ACC112 (cell line): ENCODE data around the gene FLOT2.
A peak's percentile ranks its signal among the peaks of the same experiment; 100 is the strongest.
"Not testable (repeated sequence)": the region's sequence is repeated elsewhere in the genome, so short reads cannot be mapped to it uniquely, and the experiment has no call there.

Source experiments
- H2AFZ ChIP-seq: fragments of 200-600 bp; sonication (generic); one replicate; pipeline ENCODE4 v1.6.0; 2017; ENCODE audit warnings: antibody characterized with exemption, low read length; ENCODE audit not compliant: unreplicated experiment
- H3K27ac ChIP-seq: fragments of 200-600 bp; sonication (generic); 2 replicates; pipeline ENCODE4 v1.5.1; 2014; ENCODE audit warnings: low read depth, mild to moderate bottlenecking, antibody characterized with exemption, low read length, moderate library complexity
- H3K27me3 ChIP-seq: fragments of 200-600 bp; sonication (generic); 2 replicates; pipeline ENCODE4 v1.6.1; 2014; ENCODE audit warnings: mild to moderate bottlenecking, antibody characterized with exemption, low read length, moderate library complexity, mixed read lengths; ENCODE audit not compliant: insufficient read depth
- H3K36me3 ChIP-seq: fragments of 200-600 bp; sonication (generic); 2 replicates; pipeline ENCODE4 v1.6.1; 2016; ENCODE audit warnings: mild to moderate bottlenecking, antibody characterized with exemption, low read length, moderate library complexity, mixed read lengths; ENCODE audit not compliant: insufficient read depth
- H3K4me1 ChIP-seq: fragments of 200-600 bp; sonication (generic); one replicate; pipeline ENCODE4 v1.6.1; 2016; ENCODE audit warnings: low read length, mixed read lengths; ENCODE audit not compliant: insufficient read depth, unreplicated experiment, control insufficient read depth
- H3K4me3 ChIP-seq: fragments of 200-600 bp; sonication (generic); 2 replicates; pipeline ENCODE4 v1.5.1; 2014; ENCODE audit warnings: mild to moderate bottlenecking, low read depth, low read length
- H3K79me2 ChIP-seq: fragments of 200-600 bp; sonication (generic); one replicate; pipeline ENCODE4 v1.6.0; 2016; ENCODE audit warnings: low read length; ENCODE audit not compliant: control insufficient read depth, unreplicated experiment, insufficient read depth

FLOT2 gene

GRCh38 chr17:28842282-28843012, 55.1 kb downstream of the FLOT2 start, which contains the start of gene FAM222B:
Gene FAM222B (minus strand): TSS chr17:28842790. CDS start chr17:28766667, 76,123 bp downstream.
- Histone ChIP-seq H3K79me2 (peaks cover 43% of the 10 kb centered on the region), H3K27ac (peak within 1 kb of the TSS; percentile 25; the same call in 1 of the 2 replicates), H3K27me3 (no peaks in the 10 kb centered on the region), H3K36me3 (no peaks in the 10 kb centered on the region), H3K4me1 (no peaks in the 10 kb centered on the region), H2AFZ (peak within 1 kb of the TSS; percentile 35), H3K4me3 (peak within 1 kb of the TSS; percentile 86)

- peaks cover 43% of the 10 kb centered on the region for H3K79me2 ChIP-seq
- no peak overlapping the region for H2AFZ ChIP-seq
- no peaks in the 10 kb centered on the region for H3K27me3 ChIP-seq
- H3K4me1 ChIP-seq: no peaks in the 10 kb centered on the region
- H3K27ac ChIP-seq: peak overlapping the region; percentile 25; the same call in 1 of the 2 replicates
- peak overlapping the region; percentile 86 for H3K4me3 ChIP-seq
- no peaks in the 10 kb centered on the region for H3K36me3 ChIP-seq
Observed at GRCh38 chr17:28841901-28842281, 55.6 kb downstream of the FLOT2 start.

GRCh38 chr17:28839221-28839620, 58.3 kb downstream of the FLOT2 start:
- Histone ChIP-seq H3K4me3 (no peak overlapping the region), H3K4me1 (no peaks in the 10 kb centered on the region), H3K27ac (no peak overlapping the region), H3K36me3 (no peaks in the 10 kb centered on the region), H3K79me2 (peaks cover 60% of the 10 kb centered on the region), H2AFZ (no peak overlapping the region), H3K27me3 (no peaks in the 10 kb centered on the region)

- H3K36me3 ChIP-seq, H2AFZ ChIP-seq, H3K27ac ChIP-seq, H3K4me3 ChIP-seq, H3K27me3 ChIP-seq, H3K4me1 ChIP-seq: not testable (repeated sequence)
- peaks cover 62% of the 10 kb centered on the region for H3K79me2 ChIP-seq
Observed at GRCh38 chr17:28836541-28836940, 61.0 kb downstream of the FLOT2 start.

GRCh38 chr17:28834420-28834819, 63.1 kb downstream of the FLOT2 start:
- H3K4me3 ChIP-seq: no peak overlapping the region
- no peaks in the 10 kb centered on the region for H3K4me1 ChIP-seq
- no peaks in the 10 kb centered on the region for H3K27me3 ChIP-seq
- no peaks in the 10 kb centered on the region; the same call in 1 of the 2 replicates for H3K36me3 ChIP-seq
- no peak overlapping the region for H3K27ac ChIP-seq
- H3K79me2 ChIP-seq: peaks cover 49% of the 10 kb centered on the region
- no peak overlapping the region for H2AFZ ChIP-seq
